ENCODE data around the gene TOGARAM2. TPM values are rescaled to one million over a fixed set of nuclear protein-coding genes. Genes with fewer than 3 reads are reported as not detected.

Gene TOGARAM2
- total RNA-seq, 2 experiments from 2014 or later = 9.6 TPM

DNA sequence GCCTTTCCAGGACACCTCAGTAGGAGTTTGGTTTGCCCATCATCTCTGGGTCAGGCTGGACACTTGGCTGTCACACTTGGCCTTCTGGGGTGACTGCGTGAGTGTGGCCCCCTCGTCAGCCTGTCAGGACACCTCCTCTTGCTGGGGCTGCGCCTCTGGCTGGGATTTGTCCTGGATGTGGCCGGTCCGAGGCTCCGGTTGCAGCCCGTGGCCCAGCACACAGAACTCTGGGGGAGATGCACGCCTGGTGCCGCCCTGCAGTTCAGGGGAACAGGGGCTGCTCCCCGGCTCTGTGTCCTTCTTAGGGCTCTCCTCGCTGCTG lies 83.6 kb downstream of the TOGARAM2 start:
- POLR2A ChIA-PET = no interaction called here
- CTCF ChIA-PET = no interaction called here
- Mint-ChIP-seq H3K4me1 (ENCODE audit: low read depth) (peaks cover 4% of the 10 kb centered on the region), H3K27me3 (no peaks in the 10 kb centered on the region), H3K9me3 (no peaks in the 10 kb centered on the region), H3K36me3 (no peaks in the 10 kb centered on the region), H3K27ac (no peak overlapping the region), H3K4me3 (no peak overlapping the region)
- intact Hi-C loops (cut with micrococcal nuclease) = no loop called here
- DNase-seq = no peak

DNA sequence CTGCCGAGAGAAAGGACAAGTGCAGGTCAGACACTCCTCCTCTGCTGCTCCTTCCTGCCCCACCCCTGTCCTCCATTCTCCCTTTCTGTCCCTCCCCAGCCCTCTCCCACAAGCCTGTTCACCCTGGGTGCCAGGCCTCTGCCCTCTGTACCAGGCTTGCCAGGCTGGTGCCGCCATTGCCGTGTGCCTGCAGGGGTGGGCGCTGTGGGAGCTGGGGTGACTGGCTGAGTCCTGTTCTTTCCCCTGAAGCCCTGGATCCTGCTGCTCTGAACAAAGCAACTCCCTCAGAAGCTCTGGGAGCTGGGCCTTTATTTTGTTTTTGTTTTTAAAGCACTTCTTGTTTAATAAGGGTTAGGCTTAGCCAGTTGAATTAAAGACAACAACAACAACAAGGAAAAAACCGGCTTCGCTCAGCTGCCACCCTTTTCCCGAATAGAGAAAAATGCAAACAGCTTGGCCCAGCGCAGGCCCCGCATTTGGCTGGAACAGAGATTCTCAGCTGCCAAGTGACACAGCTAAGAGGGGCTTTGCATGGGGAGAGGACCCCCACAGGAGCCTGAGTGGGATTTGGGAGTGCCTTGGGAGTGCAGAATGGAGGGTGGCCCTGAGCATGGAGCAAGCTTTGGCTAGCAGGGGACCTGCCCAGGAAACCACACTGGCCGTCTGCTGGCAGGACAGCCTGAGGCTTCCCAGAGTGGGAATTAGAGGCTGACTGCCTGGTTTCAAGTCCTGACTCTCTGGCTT lies 84.1 kb downstream of the TOGARAM2 start:
- Mint-ChIP-seq H3K27me3 (no peaks in the 10 kb centered on the region), H3K27ac (no peak overlapping the region), H3K4me3 (no peak overlapping the region), H3K4me1 (ENCODE audit: low read depth) (no peaks in the 10 kb centered on the region), H3K36me3 (no peaks in the 10 kb centered on the region), H3K9me3 (no peaks in the 10 kb centered on the region)
- ChIA-PET CTCF (no interaction called here), POLR2A (no interaction called here)
- DNase-seq = no peak
- intact Hi-C loops (cut with micrococcal nuclease) = no loop called here

DNA sequence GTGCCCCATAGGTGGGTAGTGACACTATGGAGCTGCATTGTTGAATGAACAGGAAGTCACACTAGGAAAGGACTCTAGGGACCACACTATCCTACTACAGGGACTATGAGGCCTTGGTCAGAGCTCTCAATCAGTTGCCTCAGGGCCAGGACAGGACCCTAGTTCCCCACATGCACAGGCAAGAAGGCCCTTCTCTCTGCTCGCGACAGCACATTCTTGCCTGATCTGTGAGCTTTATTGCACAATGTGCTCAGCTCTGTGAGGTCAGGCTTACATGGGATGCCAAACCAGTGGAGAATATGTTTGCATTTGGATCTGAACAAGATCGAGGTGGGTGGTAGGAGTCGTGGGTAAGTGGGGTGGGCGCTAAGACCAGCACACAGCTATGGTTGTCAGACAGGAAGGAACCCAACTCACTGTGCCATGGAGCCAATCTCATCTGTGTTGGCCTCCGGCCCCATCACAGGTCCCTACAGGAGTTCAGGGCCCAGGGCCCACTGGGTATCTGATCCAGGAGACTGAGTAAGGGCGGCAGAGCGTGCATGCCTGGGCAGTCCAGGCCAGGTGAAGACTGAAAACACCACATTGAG lies 85.3 kb downstream of the TOGARAM2 start:
- Mint-ChIP-seq H3K4me1 (ENCODE audit: low read depth) (no peaks in the 10 kb centered on the region), H3K4me3 (no peak overlapping the region), H3K27me3 (no peaks in the 10 kb centered on the region), H3K36me3 (no peaks in the 10 kb centered on the region), H3K9me3 (no peaks in the 10 kb centered on the region), H3K27ac (no peak overlapping the region)
- ChIA-PET POLR2A (no interaction called here), CTCF (no interaction called here)
- intact Hi-C loops (cut with micrococcal nuclease) = no loop called here
- DNase-seq = no peak

DNA sequence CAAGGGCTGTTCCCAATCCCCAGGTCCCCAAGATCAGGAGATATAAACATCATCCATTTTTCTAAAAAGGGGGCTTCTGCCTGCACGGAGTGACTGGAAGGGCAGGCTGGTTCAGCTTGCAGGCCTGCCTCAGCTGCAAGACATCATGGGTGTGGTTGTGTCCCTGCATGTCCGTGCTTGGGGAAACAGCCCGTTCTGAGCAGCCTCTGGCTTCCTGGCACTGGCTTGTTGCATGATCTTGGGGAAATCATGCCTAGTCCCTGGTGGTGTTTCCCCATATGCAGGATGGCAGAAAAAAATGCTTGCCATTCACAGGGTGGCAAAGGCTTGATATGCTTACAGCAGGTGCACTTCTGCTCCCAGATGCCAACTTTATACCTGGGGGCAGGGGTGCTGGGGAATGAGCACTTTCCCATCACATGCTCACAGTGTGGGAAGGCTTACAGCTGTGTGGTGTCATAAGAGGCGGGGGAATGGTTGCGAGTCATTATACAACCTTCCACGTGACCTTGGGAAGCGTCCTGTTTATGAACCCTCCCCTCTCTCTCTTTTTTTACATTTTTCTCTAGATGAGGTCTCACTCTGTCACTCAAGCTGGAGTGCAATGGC lies 86.0 kb downstream of the TOGARAM2 start:
- no peaks in the 10 kb centered on the region for H3K27me3 Mint-ChIP-seq
- POLR2A ChIA-PET = no interaction called here
- DNase-seq = no peak
- no peak overlapping the region for H3K4me3 Mint-ChIP-seq
- H3K4me1 Mint-ChIP-seq (ENCODE audit: low read depth) = no peaks in the 10 kb centered on the region
- CTCF ChIA-PET = no interaction called here
- intact Hi-C loops (cut with micrococcal nuclease) = no loop called here
- H3K36me3 Mint-ChIP-seq = no peaks in the 10 kb centered on the region
- H3K9me3 Mint-ChIP-seq = no peaks in the 10 kb centered on the region
- no peak overlapping the region for H3K27ac Mint-ChIP-seq

DNA sequence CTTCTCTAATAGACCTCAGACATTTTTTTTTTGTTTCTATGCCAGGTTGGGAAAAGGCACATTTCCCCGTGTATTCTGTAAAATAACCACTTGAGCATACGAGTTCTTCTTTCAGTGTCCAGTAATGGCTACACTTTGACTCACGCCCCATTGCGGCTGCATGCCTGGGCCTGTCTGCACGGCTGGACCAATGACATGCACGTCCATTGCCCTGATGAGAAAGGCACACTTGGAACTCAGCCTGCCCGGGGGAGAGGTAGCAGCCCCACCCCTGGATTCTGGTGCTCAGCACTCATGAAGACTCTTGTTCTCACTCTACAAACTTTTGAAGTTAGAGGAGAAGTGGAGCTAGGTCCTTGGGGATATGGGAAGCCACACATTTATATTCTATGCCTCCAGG lies 87.4 kb downstream of the TOGARAM2 start:
- Mint-ChIP-seq H3K4me1 (ENCODE audit: low read depth) (no peaks in the 10 kb centered on the region), H3K36me3 (no peaks in the 10 kb centered on the region), H3K9me3 (no peaks in the 10 kb centered on the region), H3K4me3 (no peak overlapping the region), H3K27me3 (no peaks in the 10 kb centered on the region), H3K27ac (no peak overlapping the region)
- intact Hi-C loops (cut with micrococcal nuclease) = no loop called here
- no peak for DNase-seq
- CTCF ChIA-PET = no interaction called here
- POLR2A ChIA-PET = no interaction called here

DNA sequence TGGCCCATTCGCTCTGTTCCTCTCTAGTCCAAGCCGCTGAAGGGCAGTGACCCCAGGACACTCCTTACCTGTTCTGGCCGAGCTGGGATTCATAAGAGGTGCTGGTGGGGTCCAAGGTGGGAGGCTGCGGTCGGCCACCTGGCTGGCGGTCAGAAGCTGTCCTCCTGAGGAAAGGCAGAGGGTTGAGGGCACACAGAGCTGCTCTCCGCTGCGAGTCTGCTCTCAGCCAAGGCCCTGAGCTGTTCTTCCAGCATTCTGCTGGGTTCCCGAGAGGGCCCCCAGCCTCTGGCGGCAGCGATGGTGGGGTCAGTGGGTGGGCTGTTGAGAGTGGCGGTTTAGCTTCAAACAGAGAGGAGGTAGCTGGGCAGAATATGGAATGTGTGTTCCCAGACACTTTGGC lies 89.4 kb downstream of the TOGARAM2 start:
- DNase-seq = no peak
- POLR2A ChIA-PET = no interaction called here
- Mint-ChIP-seq H3K27me3 (no peaks in the 10 kb centered on the region), H3K27ac (no peak overlapping the region), H3K36me3 (no peaks in the 10 kb centered on the region), H3K9me3 (no peaks in the 10 kb centered on the region), H3K4me1 (ENCODE audit: low read depth) (no peaks in the 10 kb centered on the region), H3K4me3 (no peak overlapping the region)
- CTCF ChIA-PET = no interaction called here
- intact Hi-C loops (cut with micrococcal nuclease) = no loop called here

DNA sequence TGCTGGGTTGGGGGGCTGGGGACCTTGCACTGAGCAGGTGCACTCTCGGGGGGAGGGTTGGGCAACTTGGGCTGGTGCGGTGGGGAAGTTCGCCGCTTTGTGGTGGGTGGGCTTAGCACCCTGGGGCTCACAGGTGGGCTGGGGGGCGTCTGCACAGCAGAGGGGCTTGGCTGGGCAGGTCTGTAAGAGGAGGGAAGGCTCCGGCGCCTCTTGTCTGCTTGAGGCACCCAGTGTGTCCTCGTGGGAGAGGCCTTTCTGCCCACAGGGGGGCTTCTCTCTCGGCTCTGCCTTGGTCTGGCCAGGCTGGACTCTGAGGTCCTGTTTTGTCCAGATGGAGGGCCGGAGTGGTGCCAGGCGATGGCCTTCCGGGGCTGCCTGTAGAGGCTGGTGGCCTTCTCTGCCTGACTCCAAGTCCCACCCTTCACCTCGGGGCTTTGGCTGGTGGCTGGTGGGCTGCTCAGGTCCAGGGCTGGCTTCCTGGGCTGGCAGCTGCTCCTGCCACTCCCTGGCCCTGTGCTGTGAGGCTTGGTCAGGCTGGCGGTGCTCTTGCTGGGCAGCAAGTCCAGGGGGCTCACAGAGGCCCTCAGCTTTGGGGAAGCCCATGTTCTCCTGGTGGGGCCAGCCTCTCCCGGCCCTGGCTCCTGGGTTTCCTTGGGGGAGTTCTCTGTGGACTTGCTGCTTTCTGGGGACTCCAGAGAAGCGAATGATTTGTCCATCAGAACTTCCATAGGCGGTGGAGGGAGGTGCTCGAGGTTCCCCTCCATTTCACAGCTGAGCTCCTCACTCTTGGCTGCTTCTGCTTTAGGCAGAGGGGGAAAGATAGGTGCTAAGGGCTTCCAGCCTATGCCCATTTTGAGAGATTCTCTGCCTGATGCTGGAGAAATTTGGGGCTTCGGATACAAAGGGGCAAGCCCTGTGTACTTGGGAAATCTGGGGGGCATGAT lies 90.2 kb downstream of the TOGARAM2 start:
- POLR2A ChIA-PET = no interaction called here
- H3K4me1 Mint-ChIP-seq (ENCODE audit: low read depth) = no peaks in the 10 kb centered on the region
- no peaks in the 10 kb centered on the region for H3K27me3 Mint-ChIP-seq
- no peaks in the 10 kb centered on the region for H3K36me3 Mint-ChIP-seq
- H3K4me3 Mint-ChIP-seq = no peak overlapping the region
- no peaks in the 10 kb centered on the region for H3K9me3 Mint-ChIP-seq
- DNase-seq = no peak
- CTCF ChIA-PET = no interaction called here
- intact Hi-C loops (cut with micrococcal nuclease) = no loop called here
- H3K27ac Mint-ChIP-seq = no peak overlapping the region

DNA sequence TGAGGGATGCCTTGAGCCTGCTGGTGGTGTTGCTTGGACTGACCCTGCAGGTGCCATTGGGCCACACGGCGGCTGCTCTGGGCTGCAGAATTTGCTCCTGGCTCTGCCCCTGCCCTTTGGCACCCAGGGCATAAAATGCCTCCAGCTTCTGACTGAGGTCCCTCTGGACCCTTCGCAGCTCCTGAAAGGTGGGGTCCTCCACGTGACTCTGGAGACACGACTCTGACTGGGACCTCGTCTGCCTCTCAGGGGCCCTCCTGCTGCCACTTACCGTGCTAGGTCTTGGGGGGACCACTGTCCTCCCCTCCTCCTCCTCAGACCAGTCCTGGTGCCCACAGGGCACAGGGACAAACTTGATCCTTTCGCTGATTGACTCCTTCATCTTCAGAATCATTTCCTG lies 91.2 kb downstream of the TOGARAM2 start:
- ChIA-PET POLR2A (no interaction called here), CTCF (no interaction called here)
- intact Hi-C loops (cut with micrococcal nuclease) = no loop called here
- Mint-ChIP-seq H3K36me3 (no peaks in the 10 kb centered on the region), H3K27me3 (no peaks in the 10 kb centered on the region), H3K4me3 (no peak overlapping the region), H3K9me3 (no peaks in the 10 kb centered on the region), H3K27ac (no peak overlapping the region), H3K4me1 (ENCODE audit: low read depth) (no peaks in the 10 kb centered on the region)
- DNase-seq = no peak

DNA sequence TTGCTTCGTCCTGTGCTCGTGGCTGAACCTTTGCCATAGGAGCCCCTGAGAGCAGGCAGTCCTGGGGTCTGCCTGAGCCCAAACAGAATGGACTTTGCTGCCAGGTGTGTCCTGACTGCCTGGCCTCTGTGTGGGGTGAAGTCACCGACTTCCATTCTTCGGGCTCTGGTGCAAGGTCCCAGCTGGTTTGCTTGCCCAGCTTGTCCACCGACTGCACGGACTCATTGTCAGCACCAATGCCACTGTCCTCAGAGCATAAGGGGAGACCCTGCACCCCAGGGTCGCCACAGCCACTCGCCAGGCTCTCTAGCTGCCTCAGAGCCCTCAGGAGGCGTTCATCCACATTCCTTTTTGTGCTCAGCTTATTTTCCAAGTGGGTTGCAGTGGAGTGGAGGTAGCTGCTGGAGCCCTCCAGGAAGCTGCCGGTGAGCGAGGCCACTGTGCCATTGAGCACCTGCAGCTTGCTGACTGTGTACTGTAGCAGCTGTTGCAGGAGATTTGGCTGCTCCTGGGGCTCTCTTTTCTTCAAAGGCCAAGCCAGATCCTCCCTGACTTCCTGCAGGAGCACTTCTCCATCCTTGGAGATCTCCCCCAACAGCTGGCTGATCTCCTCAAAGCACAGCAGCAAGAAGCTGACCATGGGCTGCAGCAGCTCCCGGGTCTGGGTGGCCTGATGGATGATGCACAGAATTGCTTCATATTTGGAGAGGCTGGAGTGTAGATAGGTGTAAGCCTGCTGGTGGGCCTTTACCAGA lies 92.0 kb downstream of the TOGARAM2 start:
- Mint-ChIP-seq H3K4me1 (ENCODE audit: low read depth) (no peaks in the 10 kb centered on the region), H3K9me3 (peaks cover 4% of the 10 kb centered on the region), H3K27ac (no peak overlapping the region), H3K27me3 (no peaks in the 10 kb centered on the region), H3K4me3 (no peak overlapping the region), H3K36me3 (no peaks in the 10 kb centered on the region)
- DNase-seq = no peak
- CTCF ChIA-PET = no interaction called here
- intact Hi-C loops (cut with micrococcal nuclease) = no loop called here
- POLR2A ChIA-PET = no interaction called here

DNA sequence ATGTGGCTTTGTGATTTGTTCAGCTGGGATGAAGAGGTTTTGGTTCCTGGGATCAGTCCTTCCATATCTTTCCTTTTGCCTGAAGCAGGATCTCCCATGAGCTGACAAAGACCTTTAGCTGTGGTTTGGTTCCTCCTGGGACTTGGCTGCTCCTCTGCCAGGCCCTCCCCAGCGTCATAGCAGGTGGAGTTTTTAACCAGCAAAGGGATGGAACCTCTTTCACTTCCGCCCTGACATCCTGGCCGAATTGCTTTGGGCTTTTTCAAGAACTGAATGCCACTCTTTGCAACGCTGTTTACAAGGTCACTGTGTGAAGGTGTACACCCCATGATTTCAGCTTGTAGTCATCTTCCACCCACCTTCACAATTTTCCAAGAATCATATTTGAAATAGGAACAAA lies 92.8 kb downstream of the TOGARAM2 start:
- CTCF ChIA-PET = no interaction called here
- no peak for DNase-seq
- Mint-ChIP-seq H3K36me3 (no peaks in the 10 kb centered on the region), H3K27ac (no peak overlapping the region), H3K27me3 (no peaks in the 10 kb centered on the region), H3K9me3 (peaks cover 4% of the 10 kb centered on the region), H3K4me1 (ENCODE audit: low read depth) (no peaks in the 10 kb centered on the region), H3K4me3 (no peak overlapping the region)
- POLR2A ChIA-PET = no interaction called here
- intact Hi-C loops (cut with micrococcal nuclease) = no loop called here

DNA sequence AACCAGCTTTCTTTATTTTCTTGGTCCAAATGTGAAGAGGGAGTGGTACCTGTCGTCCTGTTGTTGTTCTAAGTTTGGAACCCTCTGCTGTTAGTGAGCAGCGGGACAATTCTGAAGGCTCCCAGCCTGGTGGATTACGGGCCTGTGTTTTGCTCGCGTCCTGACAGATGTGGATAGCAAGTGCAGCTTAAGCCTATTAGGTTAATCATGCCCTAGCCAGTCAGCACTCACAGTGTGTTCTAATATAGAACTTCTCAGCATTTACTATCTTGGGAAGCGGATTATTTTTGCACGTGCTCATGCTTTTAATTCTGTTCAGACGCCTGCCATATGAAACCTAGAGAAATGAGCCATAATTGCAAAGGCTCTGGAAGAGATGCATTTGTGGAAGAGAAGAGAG lies 93.3 kb downstream of the TOGARAM2 start, which contains the start of gene PCARE:
Gene PCARE, minus strand, starts transcription at position 113 of the 400 bp plus-strand sequence. CDS start 262 bp downstream, outside the sequence.
- H3K27me3 Mint-ChIP-seq = no peaks in the 10 kb centered on the region
- H3K4me3 Mint-ChIP-seq = no peak within 1 kb of the TSS
- ChIA-PET POLR2A (no interaction called here), CTCF (no interaction called here)
- no peak for DNase-seq
- H3K36me3 Mint-ChIP-seq = no peaks in the 10 kb centered on the region
- peaks cover 9% of the 10 kb centered on the region for H3K9me3 Mint-ChIP-seq
- no peaks in the 10 kb centered on the region for H3K4me1 Mint-ChIP-seq (ENCODE audit: low read depth)
- no peak within 1 kb of the TSS for H3K27ac Mint-ChIP-seq
- intact Hi-C loops (cut with micrococcal nuclease) = no loop called here
